HG02938 (cell line): ENCODE data around the gene FAAP24.
"Not testable (repeated sequence)": the region's sequence is repeated elsewhere in the genome, so short reads cannot be mapped to it uniquely, and the experiment has no call there.

Experiments used
- ATAC-seq: cut with Tn5 transposase; IDR thresholded peaks from one replicate; pipeline ENCODE4 v1.9.1; 2021; ENCODE audit warnings: mild to moderate bottlenecking, moderate library complexity; ENCODE audit not compliant: unreplicated experiment

Gene FAAP24, protein sequence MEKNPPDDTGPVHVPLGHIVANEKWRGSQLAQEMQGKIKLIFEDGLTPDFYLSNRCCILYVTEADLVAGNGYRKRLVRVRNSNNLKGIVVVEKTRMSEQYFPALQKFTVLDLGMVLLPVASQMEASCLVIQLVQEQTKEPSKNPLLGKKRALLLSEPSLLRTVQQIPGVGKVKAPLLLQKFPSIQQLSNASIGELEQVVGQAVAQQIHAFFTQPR

DNA sequence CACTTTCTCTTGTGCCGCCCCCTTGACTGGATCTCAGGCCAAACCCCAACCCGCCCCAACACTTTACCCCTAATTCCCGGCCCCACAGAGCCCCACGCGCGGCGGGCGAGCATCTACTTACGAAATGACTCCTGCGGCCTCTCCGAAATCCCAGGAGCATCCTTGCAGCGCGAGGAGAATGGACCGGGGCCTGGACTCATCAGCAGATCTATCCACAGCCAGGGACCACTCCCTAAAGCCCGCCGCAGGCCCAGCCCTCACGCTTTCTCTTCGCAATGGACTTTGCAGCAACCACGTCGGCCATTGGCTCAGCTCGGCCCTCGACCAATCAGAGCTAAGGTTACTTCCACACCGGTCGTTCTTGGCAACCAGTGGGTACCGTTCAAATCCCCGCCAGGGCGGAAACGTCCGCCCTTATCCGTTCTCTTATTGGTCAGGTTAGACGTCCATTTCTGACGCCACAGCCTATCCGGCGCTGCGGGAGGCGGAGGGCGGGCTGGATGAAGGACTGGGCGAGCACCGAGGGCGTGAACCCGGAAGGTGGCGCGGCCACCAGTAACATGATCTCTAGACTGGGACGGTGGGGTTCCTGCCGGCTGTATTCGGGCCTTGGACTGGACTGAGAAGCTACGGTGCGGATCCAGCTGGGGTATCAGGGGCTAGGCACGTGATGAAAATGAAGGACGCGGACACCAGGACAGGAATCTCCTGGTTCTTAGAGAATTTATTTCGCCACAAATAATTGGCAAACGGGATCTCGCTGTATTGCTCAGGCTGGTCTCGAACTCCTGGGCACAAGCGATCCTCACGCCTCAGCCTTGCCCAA, at the start of gene FAAP24, which contains the start of gene CEP89:
FAAP24 (plus strand) TSS at position 528 of the 826 bp plus-strand sequence. CDS start 955 bp downstream, outside the sequence.
CEP89 (minus strand) TSS at position 244 of the 826 bp plus-strand sequence; CDS start at position 160, 84 bp downstream.
- peak; percentile 97 for ATAC-seq

DNA sequence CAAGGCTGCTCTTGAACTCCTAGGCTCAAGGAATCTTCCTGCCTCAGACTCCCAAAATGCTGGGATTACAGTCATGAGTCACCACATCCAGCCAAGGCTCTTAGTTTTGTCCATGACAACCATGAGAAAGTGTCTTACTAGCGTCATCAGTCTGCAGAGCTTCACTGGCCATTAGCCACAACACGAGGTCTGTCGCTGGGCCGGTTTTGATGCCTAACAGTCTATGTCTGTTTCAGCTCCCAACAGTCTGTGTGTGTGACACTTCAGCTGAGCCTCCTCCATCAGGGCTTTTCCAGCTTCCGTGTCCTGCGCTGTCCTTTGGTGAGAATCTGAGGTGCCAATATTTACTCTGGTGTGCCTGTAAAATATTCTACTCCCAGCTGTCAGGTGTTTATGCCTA, 47.8 kb upstream of the FAAP24 start:
- ATAC-seq = no peak

DNA sequence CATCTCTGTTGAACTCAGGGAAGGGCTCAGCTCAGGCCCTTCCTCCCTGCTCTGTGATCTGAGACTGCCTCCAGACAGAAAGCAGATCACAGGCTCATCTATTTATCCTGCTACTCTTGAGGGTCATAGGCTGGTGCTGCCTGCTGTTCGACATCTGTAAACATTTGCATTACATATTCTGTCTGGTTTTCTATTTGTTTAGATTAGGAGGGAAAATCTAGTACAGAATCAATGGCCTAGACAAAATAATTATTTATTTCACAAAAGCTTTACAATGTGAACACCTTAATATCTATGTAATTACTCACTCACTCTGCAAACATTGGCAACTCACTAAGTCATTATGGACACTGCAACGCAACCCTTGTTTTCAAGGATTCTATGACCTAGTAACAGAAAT, 43.2 kb upstream of the FAAP24 start:
- ATAC-seq = no peak

- no peak for ATAC-seq
Observed at GRCh38 chr19:32930567-32930966, 41.5 kb upstream of the FAAP24 start.

DNA sequence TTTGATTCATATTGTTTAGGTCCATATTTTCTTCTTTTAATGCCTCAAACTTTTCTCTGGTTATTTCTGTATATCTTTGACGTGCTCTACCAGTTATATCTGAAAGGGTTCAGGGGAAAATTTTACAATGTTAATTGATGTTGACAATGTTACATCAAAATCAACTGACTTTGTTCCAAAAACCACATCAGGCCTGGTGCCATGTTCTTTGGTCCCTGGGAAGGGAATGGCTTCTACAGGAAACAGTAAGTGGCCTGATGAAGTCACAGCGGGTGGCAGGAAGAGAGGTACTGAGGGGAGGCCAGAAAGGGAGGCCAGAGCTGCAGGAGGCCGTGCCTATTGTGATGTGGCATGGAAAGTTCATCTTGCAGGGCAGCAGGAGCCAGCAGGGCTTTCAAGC, 38.5 kb upstream of the FAAP24 start:
- no peak for ATAC-seq

DNA sequence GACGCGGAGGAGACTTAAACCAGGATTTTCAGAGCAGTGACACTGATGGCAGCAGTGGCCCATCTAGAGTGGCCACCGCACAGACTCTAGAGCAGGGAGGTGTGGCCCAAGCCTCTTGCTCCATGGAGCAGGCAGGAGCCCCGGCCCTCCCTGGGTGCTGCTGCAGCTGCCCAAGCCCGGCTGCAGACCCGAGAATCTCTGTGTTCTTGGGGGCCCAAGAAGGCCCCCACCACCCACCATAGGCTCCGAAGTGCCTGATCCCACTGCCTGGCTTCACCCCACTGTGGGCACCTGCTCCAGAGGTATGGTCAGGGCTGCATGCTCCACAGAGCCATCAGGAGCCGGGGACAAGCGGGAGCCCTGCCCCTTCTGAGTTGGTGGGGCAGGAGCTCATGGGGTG, 36.4 kb upstream of the FAAP24 start:
- no peak for ATAC-seq

DNA sequence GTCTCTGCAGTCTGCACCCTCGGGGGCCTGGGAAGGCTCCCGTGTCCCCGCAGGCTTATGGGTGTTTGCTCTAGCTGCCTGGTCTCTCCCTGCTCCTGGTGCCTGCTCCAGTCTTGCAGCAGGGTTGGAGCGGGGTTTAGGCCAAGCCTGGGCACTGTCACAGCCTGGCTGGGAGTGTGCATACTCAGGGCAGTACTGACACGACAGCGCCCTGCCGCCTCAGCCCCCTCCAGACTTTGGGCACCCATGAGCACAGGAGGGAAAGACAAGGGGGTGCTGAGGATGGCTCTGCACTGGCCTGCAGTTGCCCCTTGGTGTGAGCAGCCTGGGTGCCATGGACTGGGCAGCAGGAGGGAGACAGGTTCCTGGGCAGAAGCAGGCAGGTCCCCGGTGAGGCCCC, 36.0 kb upstream of the FAAP24 start:
- ATAC-seq = no peak

- ATAC-seq = not testable (repeated sequence)
Observed at GRCh38 chr19:32941273-32941672, 30.8 kb upstream of the FAAP24 start.

GRCh38 chr19:32945260-32945659, 26.8 kb upstream of the FAAP24 start:
- ATAC-seq = no peak

DNA sequence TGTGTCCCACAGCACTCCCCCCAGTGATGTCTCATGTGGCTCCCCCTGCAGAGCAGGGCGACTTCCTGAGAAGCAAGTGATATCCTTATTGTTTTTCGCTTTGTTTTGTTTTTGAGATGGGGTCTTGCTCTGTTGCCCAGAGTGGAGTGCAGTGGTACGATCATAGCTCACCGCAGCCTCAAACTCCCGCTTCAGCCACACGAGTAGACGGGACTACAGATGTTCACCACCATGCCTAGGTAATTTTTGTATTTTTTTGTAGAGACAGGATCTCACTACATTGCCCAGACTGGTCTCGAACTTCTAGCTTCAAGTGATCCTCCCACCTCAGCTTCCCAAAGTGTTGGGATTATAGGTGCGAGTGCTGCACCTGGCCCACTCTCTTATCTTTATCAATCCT, 5.3 kb upstream of the FAAP24 start:
- ATAC-seq = no peak

DNA sequence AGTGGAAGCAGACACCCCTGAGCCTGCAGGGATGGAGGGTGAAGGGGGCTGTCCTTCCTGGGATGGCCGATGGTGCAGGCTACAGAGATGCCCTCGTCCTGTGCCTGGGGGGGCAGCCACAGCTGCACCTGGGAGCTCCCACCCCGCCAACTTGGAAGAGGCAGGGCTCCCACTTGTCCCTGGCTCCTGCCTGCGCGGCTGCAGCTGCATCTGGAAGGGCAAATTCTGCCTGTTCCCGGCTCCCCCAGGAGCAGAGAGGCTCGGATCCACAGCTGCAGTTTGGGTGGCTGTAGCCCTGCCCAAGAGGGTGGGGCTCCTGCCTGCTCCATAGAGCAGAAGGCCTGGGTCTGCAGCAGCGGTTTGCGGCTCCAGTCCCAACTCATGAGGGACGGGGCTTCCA, 2.5 kb upstream of the FAAP24 start:
- ATAC-seq = no peak

DNA sequence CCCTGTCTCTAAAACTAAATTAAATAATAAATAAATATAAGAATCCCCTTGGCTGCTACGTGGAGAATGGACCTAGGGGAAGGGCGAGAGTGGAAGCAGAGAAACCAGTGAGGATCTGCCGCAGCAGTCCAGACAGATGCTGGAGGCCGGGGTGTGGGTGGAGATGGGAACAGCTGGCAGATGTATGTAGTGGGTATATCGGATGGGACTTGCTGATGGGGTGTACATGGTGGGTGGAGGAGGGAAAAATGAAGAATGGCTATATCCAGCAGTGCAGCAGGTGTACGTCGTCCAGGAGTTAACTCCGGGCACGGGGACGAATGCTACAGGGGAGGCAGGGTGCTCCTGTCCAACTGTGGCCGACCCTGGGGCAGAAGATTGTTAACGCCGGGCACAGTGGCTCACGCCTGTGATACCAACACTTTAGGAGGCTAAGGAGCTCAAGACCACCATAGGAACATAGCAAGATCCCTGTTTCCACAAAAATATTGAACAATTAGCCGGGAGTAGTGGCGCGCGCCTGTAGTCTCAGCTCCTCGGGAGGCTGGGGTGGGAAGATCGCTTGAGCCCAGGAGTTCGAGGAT, 938 bp upstream of the FAAP24 start:
- ATAC-seq = no peak

DNA sequence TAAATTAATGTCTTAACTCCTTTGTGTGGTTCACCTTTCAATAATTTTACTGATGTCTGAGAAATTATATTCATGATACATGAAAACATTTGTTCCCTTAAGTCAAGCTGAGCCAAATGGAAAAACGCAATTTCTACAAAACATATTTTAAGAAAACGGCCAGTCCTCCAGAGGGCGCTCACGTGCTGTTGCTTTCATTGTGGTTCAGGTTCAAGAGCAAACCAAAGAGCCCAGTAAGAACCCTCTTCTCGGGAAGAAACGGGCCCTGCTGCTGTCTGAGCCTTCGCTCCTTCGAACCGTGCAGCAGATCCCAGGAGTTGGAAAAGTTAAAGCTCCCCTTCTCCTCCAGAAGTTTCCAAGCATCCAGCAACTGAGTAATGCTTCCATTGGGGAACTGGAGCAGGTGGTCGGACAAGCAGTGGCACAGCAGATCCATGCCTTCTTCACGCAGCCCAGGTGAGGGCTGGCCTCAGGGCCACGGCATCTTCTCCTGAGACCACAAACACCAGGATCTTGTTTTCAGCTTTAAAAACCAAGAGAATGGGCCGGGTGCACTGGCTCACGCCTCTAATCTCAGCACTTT, 4.3 kb downstream of the FAAP24 start:
- ATAC-seq = no peak

DNA sequence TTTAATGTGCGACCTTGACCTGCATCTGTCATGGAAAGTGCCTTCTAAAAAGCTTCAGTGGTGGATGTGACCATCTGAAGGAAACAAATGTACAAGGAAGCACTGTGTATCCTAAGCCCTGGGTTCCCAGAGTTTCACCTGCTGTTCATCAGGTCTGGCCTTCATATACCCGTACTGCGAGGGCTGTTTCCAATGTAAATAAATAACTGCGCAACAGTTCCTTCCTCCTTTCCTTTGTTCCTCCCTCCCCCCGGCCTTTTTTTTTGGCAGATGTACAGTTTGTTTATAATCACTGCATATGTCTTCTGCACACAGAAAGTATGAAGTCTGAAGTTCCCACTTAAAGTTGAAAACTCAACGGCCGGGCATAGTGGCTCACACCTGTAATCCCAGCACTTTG, 5.2 kb downstream of the FAAP24 start:
- no peak for ATAC-seq

DNA sequence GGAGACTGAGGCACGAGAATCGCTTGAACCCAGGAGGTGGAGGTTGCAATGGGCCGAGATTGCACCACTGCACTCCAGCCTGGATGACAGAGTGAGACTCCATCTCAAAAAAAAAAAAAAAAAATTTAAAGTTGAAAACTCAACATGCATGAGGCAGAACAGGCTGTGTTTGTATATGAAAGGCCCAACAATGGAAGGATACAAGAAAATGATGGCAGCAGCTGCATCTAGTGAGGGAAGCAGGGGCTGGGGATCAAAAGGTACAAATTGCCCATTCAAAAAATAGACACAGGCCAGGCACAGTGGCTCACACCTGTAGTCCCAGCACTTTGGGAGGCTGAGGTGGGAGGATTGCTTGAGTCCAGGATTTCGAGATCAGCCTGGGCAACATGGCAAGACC, 5.8 kb downstream of the FAAP24 start:
- not testable (repeated sequence) for ATAC-seq

DNA sequence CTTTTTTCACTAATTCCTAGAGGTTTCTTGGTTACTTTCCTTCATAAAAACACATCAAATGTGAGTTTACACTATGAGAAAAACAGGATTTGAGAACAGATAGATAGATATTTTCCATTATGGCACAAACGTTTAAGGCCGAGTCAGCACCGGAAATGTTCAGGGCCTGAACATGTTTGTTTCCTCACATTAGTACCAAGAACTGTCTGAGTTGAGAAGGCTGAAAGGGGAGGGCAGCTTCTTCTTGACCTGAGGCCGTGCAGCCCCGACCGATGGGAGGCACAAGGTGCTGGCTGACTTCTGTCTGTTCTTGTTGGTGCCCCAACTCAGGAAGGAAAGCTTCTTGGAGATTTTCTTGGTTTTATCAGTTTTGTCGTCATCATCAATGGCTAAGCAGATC, 7.8 kb downstream of the FAAP24 start:
- ATAC-seq = not testable (repeated sequence)

GRCh38 chr19:32982488-32982887, 10.4 kb downstream of the FAAP24 start:
- ATAC-seq = not testable (repeated sequence)

- ATAC-seq = not testable (repeated sequence)
Observed at GRCh38 chr19:32988254-32988653, 16.2 kb downstream of the FAAP24 start.

DNA sequence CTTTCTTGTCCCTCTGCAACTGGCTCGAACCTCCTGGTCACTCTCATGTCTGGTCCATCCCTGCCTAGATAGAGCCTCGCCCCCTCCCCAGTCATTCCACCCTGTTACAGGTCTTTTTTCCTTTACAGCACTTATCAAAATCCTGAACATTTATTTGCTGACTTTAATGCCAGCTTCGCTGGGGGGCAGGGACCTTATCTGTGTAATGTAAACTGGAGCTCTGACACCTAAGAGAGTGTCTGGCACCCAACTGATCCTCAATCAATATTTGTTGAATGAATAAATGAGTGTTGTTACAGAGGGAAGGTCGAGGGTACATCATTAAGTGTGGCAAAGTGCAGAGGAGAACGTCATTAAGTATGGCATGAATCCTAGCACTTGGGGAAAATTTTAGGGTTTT, 16.7 kb downstream of the FAAP24 start:
- no peak for ATAC-seq

DNA sequence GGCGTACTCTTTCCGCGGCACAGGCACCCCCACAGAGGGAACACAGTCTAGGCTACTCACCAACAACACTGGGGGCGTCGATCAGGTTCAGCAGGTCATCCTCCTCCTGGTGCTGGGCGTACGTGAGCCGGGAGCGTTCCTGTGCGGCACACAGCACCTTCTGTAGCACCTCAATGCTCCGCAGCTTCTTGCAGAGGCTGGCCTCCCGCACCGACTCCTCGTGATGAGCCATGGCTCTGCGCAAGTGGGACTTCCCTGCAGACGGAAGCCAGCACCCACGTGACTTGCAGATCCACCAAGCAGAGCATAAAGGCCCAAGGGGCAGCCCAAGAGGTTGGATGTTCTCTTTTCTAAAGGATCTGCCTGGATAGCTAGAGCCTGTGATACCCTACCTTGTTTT, 23.9 kb downstream of the FAAP24 start:
- not testable (repeated sequence) for ATAC-seq

DNA sequence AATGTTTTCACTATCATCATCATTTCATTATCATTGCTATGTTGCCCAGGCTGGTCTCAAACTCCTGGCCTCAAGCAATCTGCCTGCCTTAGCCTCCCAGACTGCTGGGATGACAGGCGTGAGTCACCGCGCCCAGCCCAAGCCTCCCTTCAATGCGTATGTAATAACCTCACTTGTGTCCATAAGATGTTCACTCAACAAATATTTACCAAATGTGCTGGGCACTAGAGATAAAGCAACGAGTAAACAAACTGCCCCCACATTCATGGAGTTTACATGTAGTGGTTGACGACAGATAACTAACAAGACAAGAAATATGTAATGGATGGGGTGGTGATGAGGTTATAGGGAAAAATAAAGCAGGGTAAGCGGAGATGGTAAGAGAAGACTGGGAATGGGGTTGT, 25.0 kb downstream of the FAAP24 start:
- ATAC-seq = not testable (repeated sequence)
